Measurements from ENCODE around the gene C22orf42.
"Not testable (repeated sequence)": the region's sequence is repeated elsewhere in the genome, so short reads cannot be mapped to it uniquely, and the experiment has no call there.

The C22orf42 gene

DNA sequence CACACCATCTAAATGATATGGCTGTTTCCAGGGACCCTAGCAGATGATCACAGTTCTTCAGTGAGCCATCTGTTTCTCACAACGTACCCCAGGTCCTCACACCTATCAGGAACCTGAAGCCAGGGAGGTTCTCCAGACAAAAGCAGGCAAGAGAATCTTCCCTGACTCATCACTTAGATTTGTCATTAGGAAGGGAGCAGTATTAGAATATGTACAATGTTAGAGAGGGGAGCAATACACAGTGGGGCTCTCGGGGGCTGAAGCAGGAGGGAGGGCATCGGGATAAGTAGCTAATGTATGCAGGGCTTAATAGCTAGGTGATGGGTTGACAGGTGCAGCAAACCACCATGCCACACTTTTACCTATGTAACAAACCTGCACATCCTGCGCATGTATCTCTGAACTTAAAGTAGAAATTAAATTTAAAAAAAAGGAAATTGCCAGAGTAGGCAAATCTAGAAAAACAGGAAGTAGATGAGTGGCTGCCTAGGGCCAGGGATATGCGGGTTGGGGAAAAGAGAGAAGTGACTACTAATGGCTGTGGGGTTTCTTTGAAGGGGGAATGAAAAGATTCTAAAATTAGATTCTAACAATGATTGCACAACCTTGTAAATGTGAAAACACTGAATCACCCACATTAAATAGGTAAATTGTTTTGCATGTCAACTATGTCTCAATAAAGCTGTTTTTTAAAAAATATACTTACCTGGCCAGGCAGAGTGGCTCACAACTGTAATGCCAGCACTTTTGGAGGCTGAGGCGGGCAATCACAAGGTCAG lies 14.4 kb downstream of the C22orf42 start:
- no peak overlapping the region for H3K27ac ChIP-seq
- TF ChIP-seq, protein P1, sequence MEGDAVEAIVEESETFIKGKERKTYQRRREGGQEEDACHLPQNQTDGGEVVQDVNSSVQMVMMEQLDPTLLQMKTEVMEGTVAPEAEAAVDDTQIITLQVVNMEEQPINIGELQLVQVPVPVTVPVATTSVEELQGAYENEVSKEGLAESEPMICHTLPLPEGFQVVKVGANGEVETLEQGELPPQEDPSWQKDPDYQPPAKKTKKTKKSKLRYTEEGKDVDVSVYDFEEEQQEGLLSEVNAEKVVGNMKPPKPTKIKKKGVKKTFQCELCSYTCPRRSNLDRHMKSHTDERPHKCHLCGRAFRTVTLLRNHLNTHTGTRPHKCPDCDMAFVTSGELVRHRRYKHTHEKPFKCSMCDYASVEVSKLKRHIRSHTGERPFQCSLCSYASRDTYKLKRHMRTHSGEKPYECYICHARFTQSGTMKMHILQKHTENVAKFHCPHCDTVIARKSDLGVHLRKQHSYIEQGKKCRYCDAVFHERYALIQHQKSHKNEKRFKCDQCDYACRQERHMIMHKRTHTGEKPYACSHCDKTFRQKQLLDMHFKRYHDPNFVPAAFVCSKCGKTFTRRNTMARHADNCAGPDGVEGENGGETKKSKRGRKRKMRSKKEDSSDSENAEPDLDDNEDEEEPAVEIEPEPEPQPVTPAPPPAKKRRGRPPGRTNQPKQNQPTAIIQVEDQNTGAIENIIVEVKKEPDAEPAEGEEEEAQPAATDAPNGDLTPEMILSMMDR (conservative IDR thresholded peaks at IDR 0.05): no peak
- no peak for TF ChIP-seq ZFX (IDR thresholded peaks at IDR 0.05)

DNA sequence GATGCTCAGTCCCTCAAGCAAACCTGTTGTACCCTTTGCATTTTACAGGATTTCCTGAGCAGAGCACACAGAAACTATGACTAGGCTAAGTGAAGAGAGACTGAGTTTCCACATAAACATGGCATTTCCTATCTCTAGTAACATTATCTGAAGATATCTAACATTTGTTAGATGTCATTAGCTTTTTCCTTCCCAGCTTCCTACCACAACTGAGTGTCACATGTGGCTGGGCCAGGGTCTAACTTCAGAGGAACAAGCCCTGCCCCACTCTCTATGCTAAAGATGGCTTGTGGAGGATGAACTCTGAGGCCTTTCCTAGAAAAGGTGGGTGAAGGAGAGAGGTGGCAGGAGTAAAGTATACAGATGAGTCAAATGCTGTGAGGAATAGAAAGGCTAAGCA lies 16.5 kb downstream of the C22orf42 start:
- TF ChIP-seq, protein P1 (conservative IDR thresholded peaks at IDR 0.05): no peak
- no peak for TF ChIP-seq ZFX (IDR thresholded peaks at IDR 0.05)

DNA sequence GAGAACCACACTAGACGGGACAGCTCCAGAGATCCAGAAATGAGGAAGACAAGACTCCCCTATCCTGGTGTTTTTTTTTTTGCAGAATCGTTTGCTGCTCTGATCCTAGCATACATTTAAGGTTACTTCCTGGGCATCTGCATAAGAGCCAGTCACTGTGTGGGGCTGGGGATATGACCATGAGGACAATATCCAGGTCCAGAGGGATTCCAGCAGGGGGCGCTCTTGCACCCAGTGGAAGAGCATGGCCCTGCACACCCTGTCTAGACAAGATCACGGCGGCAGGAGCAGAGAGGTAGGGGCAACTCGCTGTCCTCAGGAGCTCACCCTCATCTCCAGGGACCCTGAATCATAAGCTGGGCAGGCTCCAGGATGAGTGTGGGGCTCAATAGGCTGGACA lies 18.4 kb downstream of the C22orf42 start:
- not testable (repeated sequence) for H3K27ac ChIP-seq
- TF ChIP-seq, protein P1 (conservative IDR thresholded peaks at IDR 0.05): peak; percentile 52

More for the DNA sequence above, 16.5 kb downstream of the C22orf42 start:
- H3K27ac ChIP-seq: no peak overlapping the region

DNA sequence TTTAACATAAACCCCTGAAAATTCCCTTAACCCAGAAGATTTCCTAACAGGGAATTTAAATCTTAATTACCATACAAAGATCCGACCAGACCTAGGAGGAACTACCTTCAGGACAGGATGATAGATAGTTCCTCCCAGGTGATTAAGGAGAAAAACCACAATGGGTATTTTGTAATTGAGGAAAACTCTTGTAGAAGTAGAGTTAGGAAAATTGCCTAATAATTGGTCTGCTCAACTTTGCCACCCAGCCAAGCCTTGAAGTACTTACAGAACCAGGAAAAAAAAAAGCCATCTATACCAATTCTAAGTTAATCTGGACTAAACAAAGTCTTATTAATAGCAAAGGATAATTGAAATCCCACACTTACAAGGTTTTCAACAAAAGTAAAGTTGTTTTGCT lies 20.5 kb downstream of the C22orf42 start:
- not testable (repeated sequence) for H3K27ac ChIP-seq

DNA sequence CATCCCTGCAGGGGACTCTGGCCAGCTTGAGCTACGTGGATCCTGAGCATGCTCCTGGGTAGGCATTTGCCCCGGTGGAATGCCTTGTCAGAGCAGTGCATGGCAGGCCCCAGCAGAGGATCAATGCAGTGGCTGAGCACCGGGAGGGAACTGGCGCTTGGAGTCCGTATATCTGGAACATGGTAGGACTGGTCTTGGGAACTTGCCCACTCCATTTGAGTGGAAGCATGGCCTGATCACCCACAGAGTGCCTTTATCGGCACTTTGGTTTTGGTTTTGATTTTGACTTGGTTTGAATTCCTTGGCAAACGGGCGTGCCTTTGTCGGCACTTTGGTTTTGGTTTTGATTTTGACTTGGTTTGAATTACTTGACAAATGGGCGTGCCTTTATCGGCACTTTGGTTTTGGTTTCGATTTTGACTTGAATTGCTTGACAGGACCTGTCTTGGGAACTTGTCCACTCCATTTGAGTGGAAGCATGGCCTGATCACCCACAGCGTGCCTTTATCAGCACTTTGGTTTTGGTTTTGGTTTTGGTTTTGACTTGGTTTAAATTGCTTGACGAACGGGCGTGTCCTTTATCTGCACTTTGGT lies 21.3 kb downstream of the C22orf42 start:
- peak overlapping the region; percentile 34 for H3K27ac ChIP-seq

DNA sequence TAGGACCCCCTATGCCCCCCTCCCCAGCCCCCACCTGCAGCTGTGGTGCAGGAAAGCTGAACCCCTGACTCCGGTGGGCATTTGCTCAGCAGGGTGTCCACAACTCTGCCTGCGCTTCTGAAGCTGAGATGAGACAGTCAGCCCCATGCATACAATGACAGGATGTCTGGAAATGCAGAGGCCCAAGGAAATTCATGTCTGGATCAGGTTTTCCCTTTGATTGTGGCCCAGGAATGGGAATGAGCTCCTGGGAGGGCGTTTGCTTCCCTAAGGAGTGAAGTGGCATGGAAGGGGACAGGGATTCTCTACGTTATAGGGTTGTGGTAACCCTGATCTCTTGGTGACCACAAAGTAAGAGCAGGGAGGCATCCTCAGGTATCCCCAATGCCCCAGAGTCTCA lies 22.2 kb downstream of the C22orf42 start:
- H3K27ac ChIP-seq: peak overlapping the region; percentile 34; the same call in 1 of the 2 replicates

DNA sequence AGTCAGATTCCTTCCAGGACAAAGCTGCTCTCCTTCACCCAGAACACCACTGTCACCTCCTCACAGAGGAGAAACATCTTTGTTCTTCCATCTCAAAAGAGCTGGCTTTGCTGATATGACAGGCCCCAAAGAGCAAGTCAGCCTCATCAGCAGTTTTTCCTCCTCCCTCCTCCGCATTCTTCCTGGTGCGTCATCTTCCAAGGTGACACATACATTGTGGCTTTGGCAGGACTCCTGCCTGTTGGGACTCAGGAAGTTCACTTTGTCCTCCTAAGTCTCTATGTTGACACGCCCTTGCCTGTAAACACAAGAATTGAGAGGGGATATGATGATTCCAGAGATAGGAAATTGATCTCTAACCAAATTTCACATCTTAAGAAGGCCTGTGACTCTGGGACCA lies 23.1 kb downstream of the C22orf42 start:
- H3K27ac ChIP-seq: peak overlapping the region; percentile 60

DNA sequence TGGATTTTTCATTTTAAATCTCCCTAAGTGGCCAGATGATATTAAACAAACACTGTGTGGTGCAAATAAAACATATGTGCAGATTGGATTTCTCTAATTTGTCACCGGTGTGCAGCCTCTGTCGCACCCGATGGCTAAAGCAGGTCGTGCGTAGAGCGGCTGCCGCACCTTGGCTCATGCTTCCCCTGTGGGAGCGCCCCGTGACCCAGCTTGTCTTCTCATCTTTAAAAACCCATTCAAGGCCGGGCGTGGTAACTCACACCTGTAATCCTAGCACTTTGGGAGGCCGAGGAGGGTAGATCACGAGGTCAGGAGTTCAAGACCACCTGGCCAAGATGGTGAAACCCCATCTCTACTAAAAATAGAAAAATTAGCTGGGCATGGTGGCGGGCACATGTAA lies 24.3 kb downstream of the C22orf42 start:
- peak overlapping the region; percentile 60 for H3K27ac ChIP-seq

DNA sequence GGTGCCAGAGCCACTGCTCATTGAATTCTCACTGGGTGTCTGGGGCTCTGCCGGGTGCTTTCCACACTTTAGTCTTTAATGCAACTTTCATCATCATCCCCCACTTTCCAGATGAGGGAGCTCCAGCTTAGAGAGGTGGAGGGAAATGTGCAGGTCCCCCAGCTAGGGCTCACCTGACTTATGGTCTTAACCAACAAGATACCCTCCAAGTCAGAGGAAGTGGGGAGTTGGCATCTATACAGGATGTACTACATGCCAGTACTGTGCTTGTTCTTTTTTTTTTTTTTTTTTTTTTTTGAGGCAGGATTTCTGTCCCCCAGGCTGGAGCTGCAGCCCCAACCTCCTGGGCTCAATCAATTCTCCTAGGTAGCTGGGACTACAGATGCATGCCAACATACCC lies 26.3 kb downstream of the C22orf42 start:
- H3K27ac ChIP-seq: no peak overlapping the region
- TF ChIP-seq, protein P1 (conservative IDR thresholded peaks at IDR 0.05): no peak
- no peak for TF ChIP-seq ZFX (IDR thresholded peaks at IDR 0.05)

DNA sequence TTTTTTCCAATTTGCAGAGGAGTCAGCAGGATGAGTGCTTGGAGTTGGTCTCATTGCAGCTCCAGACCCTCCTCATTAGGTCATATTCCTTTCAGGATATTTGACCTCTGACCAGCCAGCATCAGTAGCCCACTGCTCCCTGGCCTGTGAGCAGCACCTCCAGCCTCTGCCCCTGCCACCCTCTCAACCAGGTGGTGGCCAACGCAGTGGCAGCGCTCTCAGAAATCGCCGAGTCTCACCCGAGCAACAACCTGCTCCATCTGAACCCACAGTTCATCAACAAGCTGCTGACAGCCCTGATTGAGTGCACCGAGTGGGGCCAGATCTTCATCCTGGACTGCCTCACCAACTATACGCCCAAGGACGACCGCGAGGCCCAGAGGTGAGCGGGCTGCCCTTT lies 27.0 kb downstream of the C22orf42 start:
- H3K27ac ChIP-seq: no peak overlapping the region
- TF ChIP-seq, protein P1 (conservative IDR thresholded peaks at IDR 0.05): no peak
- TF ChIP-seq ZFX (IDR thresholded peaks at IDR 0.05): no peak

Measured in C4-2B (cell line).